Dermis microvascular lymphatic vessel endothelial cell (primary cell): ENCODE data around the gene RNF212B. TPM values are rescaled to one million over a fixed set of nuclear protein-coding genes. Genes with fewer than 3 reads are reported as not detected.

ENCODE experiments used
- DNase-seq, 2 donors: peaks; one replicate each; pipeline versions ENCODE4 v3.0.0 to v3.0.0-alpha.2; 2010; ENCODE audit warnings: low read depth in 2 of 2
- total RNA-seq: library from RNA; depleted of rRNA; stranded (reverse); fragments of >200 nt; gene quantifications from 2 replicates; pipeline ENCODE4 v1.2.1, GENCODE V29; 2014

Gene RNF212B
- total RNA-seq, 1 donor from 2014 or later, result not detected

- DNase-seq, result no peak
These were observed 58.5 kb downstream of the RNF212B start for GRCh38 chr14:23296012-23296777.

- no peak for DNase-seq
These were observed 59.4 kb downstream of the RNF212B start for GRCh38 chr14:23297096-23297495.

GRCh38 chr14:23297611-23298277 is 60.0 kb downstream of the RNF212B start:
- no peak for DNase-seq

- DNase-seq, result peak in 1 of 2 donors; percentile 68
These were observed 61.6 kb downstream of the RNF212B start for GRCh38 chr14:23299211-23299957.

GRCh38 chr14:23299986-23300686 is 62.4 kb downstream of the RNF212B start:
- DNase-seq, result no peak

- DNase-seq, result peak in 1 of 2 donors; percentile 47
These were observed 63.0 kb downstream of the RNF212B start for GRCh38 chr14:23300687-23301223.

GRCh38 chr14:23301288-23301968 is 63.7 kb downstream of the RNF212B start:
- DNase-seq, result peak; percentile 95 to 99

GRCh38 chr14:23301969-23302289 is 64.2 kb downstream of the RNF212B start:
- DNase-seq, result no peak

- DNase-seq, result peak in 1 of 2 donors; percentile 63
These were observed 64.8 kb downstream of the RNF212B start, which contains the start of gene PPP1R3E for GRCh38 chr14:23302290-23303225. PPP1R3E (minus strand) TSS chr14:23302859; CDS start chr14:23302576, 283 bp downstream.

GRCh38 chr14:23306412-23307145 is 68.8 kb downstream of the RNF212B start, which contains the start of gene BCL2L2:
BCL2L2 (plus strand) TSS chr14:23306833; CDS start chr14:23307768, 935 bp downstream.
- DNase-seq, result peak; percentile 78 to 93

- DNase-seq, result no peak
These were observed 69.4 kb downstream of the RNF212B start for GRCh38 chr14:23307146-23307530.

GRCh38 chr14:23307687-23308644 is 70.2 kb downstream of the RNF212B start:
- no peak for DNase-seq

GRCh38 chr14:23308721-23309445 is 71.1 kb downstream of the RNF212B start:
- no peak for DNase-seq

- no peak for DNase-seq
These were observed 72.8 kb downstream of the RNF212B start for GRCh38 chr14:23310546-23310945.

GRCh38 chr14:23316300-23316699 is 78.6 kb downstream of the RNF212B start:
- DNase-seq, result no peak

GRCh38 chr14:23319746-23320583 is 82.2 kb downstream of the RNF212B start:
- no peak for DNase-seq
